Measurements from ENCODE around the gene VEGFB.

Gene VEGFB

GRCh38 chr11:64233913-64234586 is at the start of gene VEGFB:
TSS of gene VEGFB (plus strand) at chr11:64234584. CDS start at chr11:64234834, 250 bp downstream.
- peak; percentile 74 for DNase-seq (ENCODE audit: low spot score)

GRCh38 chr11:64185175-64185692 is 49.1 kb upstream of the VEGFB start:
- peak; percentile 86 for DNase-seq (ENCODE audit: low spot score)

GRCh38 chr11:64185693-64186491 is 48.5 kb upstream of the VEGFB start, which contains the start of gene STIP1:
TSS of gene STIP1 (plus strand) at chr11:64186171. CDS start at chr11:64186262, 91 bp downstream.
- peak; percentile 100 for DNase-seq (ENCODE audit: low spot score)

GRCh38 chr11:64186492-64187165 is 47.8 kb upstream of the VEGFB start:
- DNase-seq (ENCODE audit: low spot score) = peak; percentile 52

- DNase-seq (ENCODE audit: low spot score) = no peak
These were observed 42.0 kb upstream of the VEGFB start for GRCh38 chr11:64192434-64192833.

GRCh38 chr11:64196626-64197025 is 37.8 kb upstream of the VEGFB start:
- no peak for DNase-seq (ENCODE audit: low spot score)

- DNase-seq (ENCODE audit: low spot score) = no peak
These were observed 35.9 kb upstream of the VEGFB start for GRCh38 chr11:64198511-64198910.

GRCh38 chr11:64201543-64201942 is 32.8 kb upstream of the VEGFB start:
- no peak for DNase-seq (ENCODE audit: low spot score)

- no peak for DNase-seq (ENCODE audit: low spot score)
These were observed 31.4 kb upstream of the VEGFB start for GRCh38 chr11:64202992-64203391.

- DNase-seq (ENCODE audit: low spot score) = no peak
These were observed 30.8 kb upstream of the VEGFB start for GRCh38 chr11:64203421-64204079.

GRCh38 chr11:64204080-64204440 is 30.3 kb upstream of the VEGFB start:
- DNase-seq (ENCODE audit: low spot score) = no peak

- DNase-seq (ENCODE audit: low spot score) = peak; percentile 84
These were observed 29.9 kb upstream of the VEGFB start for GRCh38 chr11:64204464-64204989.

- no peak for DNase-seq (ENCODE audit: low spot score)
These were observed 27.7 kb upstream of the VEGFB start, which contains the start of gene FERMT3 for GRCh38 chr11:64206457-64207255. TSS of gene FERMT3 (plus strand) at chr11:64206721. CDS start at chr11:64207365, 644 bp downstream.

GRCh38 chr11:64207256-64208085 is 26.9 kb upstream of the VEGFB start:
- DNase-seq (ENCODE audit: low spot score) = no peak

- DNase-seq (ENCODE audit: low spot score) = no peak
These were observed 26.1 kb upstream of the VEGFB start for GRCh38 chr11:64208086-64208795.

GRCh38 chr11:64208796-64209562 is 25.4 kb upstream of the VEGFB start:
- DNase-seq (ENCODE audit: low spot score) = no peak

GRCh38 chr11:64209563-64209843 is 24.9 kb upstream of the VEGFB start:
- DNase-seq (ENCODE audit: low spot score) = no peak

- no peak for DNase-seq (ENCODE audit: low spot score)
These were observed 23.9 kb upstream of the VEGFB start for GRCh38 chr11:64210301-64211020.
